ENCODE data around the gene SP7.

- TF ChIP-seq EZH2 (IDR thresholded peaks at IDR 0.05; ENCODE audit: low read depth): no peak
- no peak for TF ChIP-seq CTCF (conservative IDR thresholded peaks at IDR 0.05)
These were observed 49.7 kb downstream of the SP7 start for GRCh38 chr12:53286448-53286847.

Measured in PC-9 (cell line).